Trophoblast cell (in vitro differentiated cells and primary cell): ENCODE data around the gene STX4.

ENCODE experiments used
- DNase-seq, 2 donors: peaks; one replicate each; pipeline ENCODE4 v3.0.0-alpha.2; 2016
- H2AFZ ChIP-seq: 2 replicates; pipeline ENCODE4 v1.6.1; 2013; ENCODE audit warnings: low read length, moderate library complexity, mild to moderate bottlenecking; ENCODE audit not compliant: insufficient read depth, poor library complexity
- H2AK5ac ChIP-seq: 2 replicates; pipeline ENCODE4 v1.6.1; 2013; ENCODE audit warnings: mild to moderate bottlenecking, low read length
- H2BK120ac ChIP-seq: 2 replicates; pipeline ENCODE4 v1.6.1; 2013; ENCODE audit warnings: low read length, mild to moderate bottlenecking, moderate library complexity; ENCODE audit not compliant: insufficient read depth, poor library complexity
- H2BK12ac ChIP-seq: 2 replicates; pipeline ENCODE4 v1.6.1; 2013; ENCODE audit warnings: mild to moderate bottlenecking, low read length, moderate library complexity
- H2BK5ac ChIP-seq: 2 replicates; pipeline ENCODE4 v1.6.1; 2013; ENCODE audit warnings: low read length, low read depth, moderate library complexity, mild to moderate bottlenecking; ENCODE audit not compliant: poor library complexity
- H3K14ac ChIP-seq: 2 replicates; pipeline ENCODE4 v1.6.1; 2013; ENCODE audit warnings: mild to moderate bottlenecking, low read length
- H3K18ac ChIP-seq: 2 replicates; pipeline ENCODE4 v1.6.1; 2013; ENCODE audit warnings: mild to moderate bottlenecking, low read length
- H3K23ac ChIP-seq: 2 replicates; pipeline ENCODE4 v1.6.1; 2013; ENCODE audit warnings: low read length
- H3K27ac ChIP-seq: 2 replicates; pipeline ENCODE4 v1.5.1; 2013; ENCODE audit warnings: low read depth, mild to moderate bottlenecking, inconsistent platforms, low read length, moderate library complexity
- H3K27me3 ChIP-seq: 2 replicates; pipeline ENCODE4 v1.6.1; 2013; ENCODE audit warnings: inconsistent platforms, mild to moderate bottlenecking, low read length, moderate library complexity; ENCODE audit not compliant: insufficient read depth
- H3K36me3 ChIP-seq, 2 experiments: 1 replicate in 1 of 2; 2 replicates in 1 of 2; pipeline ENCODE4 v1.6.1; 2013; ENCODE audit warnings: low read length in 2 of 2, mild to moderate bottlenecking in 2 of 2, moderate library complexity in 1 of 2; ENCODE audit not compliant: insufficient read depth in 2 of 2, control insufficient read depth in 1 of 2
- H3K4ac ChIP-seq: 2 replicates; pipeline ENCODE4 v1.6.1; 2013; ENCODE audit warnings: low read depth, mild to moderate bottlenecking, low read length, moderate library complexity
- H3K4me1 ChIP-seq, 2 experiments: 1 replicate in 1 of 2; 2 replicates in 1 of 2; pipeline ENCODE4 v1.6.1; 2013; ENCODE audit warnings: low read length in 2 of 2, mild to moderate bottlenecking in 2 of 2, moderate library complexity in 1 of 2; ENCODE audit not compliant: insufficient read depth in 2 of 2, control insufficient read depth in 1 of 2
- H3K4me2 ChIP-seq: 2 replicates; pipeline ENCODE4 v1.6.1; 2013; ENCODE audit warnings: inconsistent platforms, mild to moderate bottlenecking, low read length, moderate library complexity
- H3K4me3 ChIP-seq: 2 replicates; pipeline ENCODE4 v1.5.1; 2013; ENCODE audit warnings: mild to moderate bottlenecking, low read depth, low read length, inconsistent platforms
- H3K79me1 ChIP-seq: one replicate; pipeline ENCODE4 v1.6.1; 2013; ENCODE audit warnings: low read length
- H3K79me2 ChIP-seq: 2 replicates; pipeline ENCODE4 v1.6.1; 2013; ENCODE audit warnings: low read length, mild to moderate bottlenecking; ENCODE audit not compliant: control insufficient read depth, insufficient read depth, poor library complexity
- H3K9ac ChIP-seq: 2 replicates; pipeline ENCODE4 v1.6.1; 2013; ENCODE audit warnings: mild to moderate bottlenecking, low read length
- H3K9me3 ChIP-seq: 2 replicates; pipeline ENCODE4 v1.6.1; 2013; ENCODE audit warnings: low read depth, mild to moderate bottlenecking, control low read depth, inconsistent platforms, low read length; ENCODE audit not compliant: insufficient read depth
- H4K12ac ChIP-seq: 2 replicates; pipeline ENCODE4 v1.6.1; 2013; ENCODE audit warnings: low read depth, mild to moderate bottlenecking, low read length, moderate library complexity
- H4K8ac ChIP-seq: 2 replicates; pipeline ENCODE4 v1.6.1; 2013; ENCODE audit warnings: low read depth, mild to moderate bottlenecking, low read length, moderate library complexity
- H4K91ac ChIP-seq: one replicate; pipeline ENCODE4 v1.6.1; 2013; ENCODE audit warnings: low read depth, mild to moderate bottlenecking, low read length, moderate library complexity
- WGBS: extraction: QIAGEN DNeasy Blood & Tissue Kit; methylation state at CpG from one replicate; pipeline ENCODE4 v1.1.7; 2013; ENCODE audit warnings: missing lambda C conversion rate; ENCODE audit not compliant: insufficient read length, insufficient coverage; ENCODE audit errors: extremely low coverage; 5-methylcytosine and 5-hydroxymethylcytosine counted together

Gene STX4

GRCh38 chr16:31002862-31003341 lies 30.5 kb upstream of the STX4 start:
- Histone ChIP-seq H3K23ac (no peak overlapping the region), H3K4ac (no peak overlapping the region), H3K27me3 (no peaks in the 10 kb centered on the region), H2AK5ac (no peak overlapping the region), H3K27ac (no peak overlapping the region), H2BK12ac (no peak overlapping the region), H2BK120ac (no peak overlapping the region), H3K79me2 (no peaks in the 10 kb centered on the region), H3K4me1 (peaks cover 15% of the 10 kb centered on the region in 2 experiments), H2AFZ (no peak overlapping the region), H3K79me1 (no peaks in the 10 kb centered on the region), H2BK5ac (no peak overlapping the region), H3K4me3 (no peak overlapping the region), H3K4me2 (no peak overlapping the region), H3K14ac (no peak overlapping the region), H3K9me3 (peaks cover 1% of the 10 kb centered on the region), H4K91ac (no peak overlapping the region), H3K18ac (no peak overlapping the region), H3K9ac (no peak overlapping the region), H4K8ac (no peak overlapping the region), H3K36me3 (no peaks in the 10 kb centered on the region), H4K12ac (no peak overlapping the region)
- no CpG with 5 or more reads among the region's 9 CpGs for WGBS
- DNase-seq: no peak

GRCh38 chr16:31003744-31004143 lies 29.6 kb upstream of the STX4 start:
- Histone ChIP-seq H3K18ac (no peak overlapping the region), H4K91ac (no peak overlapping the region), H3K79me2 (no peaks in the 10 kb centered on the region), H4K12ac (no peak overlapping the region), H3K9me3 (peaks cover 1% of the 10 kb centered on the region), H2AK5ac (no peak overlapping the region), H3K4me1 (peaks cover 8 to 9% of the 10 kb centered on the region in 2 experiments), H2BK120ac (no peak overlapping the region), H3K27me3 (no peaks in the 10 kb centered on the region), H3K27ac (no peak overlapping the region), H3K36me3 (no peaks in the 10 kb centered on the region), H3K4me3 (no peak overlapping the region), H3K4me2 (no peak overlapping the region), H2BK5ac (no peak overlapping the region), H3K23ac (no peak overlapping the region), H2BK12ac (no peak overlapping the region), H3K79me1 (no peaks in the 10 kb centered on the region), H3K9ac (no peak overlapping the region), H4K8ac (no peak overlapping the region), H2AFZ (no peak overlapping the region), H3K14ac (no peak overlapping the region), H3K4ac (no peak overlapping the region)
- no CpG with 5 or more reads among the region's 6 CpGs for WGBS
- DNase-seq: no peak

- Histone ChIP-seq H3K27ac (no peak overlapping the region), H4K91ac (no peak overlapping the region), H3K4me1 (peaks cover 8 to 9% of the 10 kb centered on the region in 2 experiments), H3K23ac (no peak overlapping the region), H2BK5ac (no peak overlapping the region), H3K36me3 (no peaks in the 10 kb centered on the region), H3K4me3 (peak overlapping the region; percentile 29), H2AFZ (no peak overlapping the region), H2BK12ac (no peak overlapping the region), H3K79me1 (no peaks in the 10 kb centered on the region), H3K79me2 (no peaks in the 10 kb centered on the region), H2AK5ac (no peak overlapping the region), H3K18ac (no peak overlapping the region), H3K4ac (no peak overlapping the region), H3K4me2 (no peak overlapping the region), H4K12ac (no peak overlapping the region), H2BK120ac (no peak overlapping the region), H3K27me3 (peaks cover under 1% of the 10 kb centered on the region), H3K9ac (no peak overlapping the region), H4K8ac (no peak overlapping the region), H3K14ac (no peak overlapping the region), H3K9me3 (peaks cover 4% of the 10 kb centered on the region)
- WGBS: no CpG with 5 or more reads among the region's 2 CpGs
- no peak for DNase-seq
These were observed 28.7 kb upstream of the STX4 start for GRCh38 chr16:31004658-31005057.

GRCh38 chr16:31005350-31006085 lies 27.8 kb upstream of the STX4 start:
- H3K14ac ChIP-seq: no peak overlapping the region
- H2BK120ac ChIP-seq: no peak overlapping the region
- H3K4ac ChIP-seq: no peak overlapping the region
- no peak overlapping the region for H3K23ac ChIP-seq
- no peak overlapping the region for H4K8ac ChIP-seq
- peaks cover 6% of the 10 kb centered on the region for H3K9me3 ChIP-seq
- no peaks in the 10 kb centered on the region for H3K79me2 ChIP-seq
- no peak overlapping the region for H2BK5ac ChIP-seq
- H3K4me2 ChIP-seq: no peak overlapping the region
- no peak overlapping the region for H3K9ac ChIP-seq
- H2AK5ac ChIP-seq: no peak overlapping the region
- H3K4me3 ChIP-seq: no peak overlapping the region
- H3K36me3 ChIP-seq: no peaks in the 10 kb centered on the region
- no peaks in the 10 kb centered on the region for H3K79me1 ChIP-seq
- H3K4me1 ChIP-seq: peaks cover 8 to 9% of the 10 kb centered on the region in 2 experiments
- peaks cover 5% of the 10 kb centered on the region for H3K27me3 ChIP-seq
- DNase-seq: no peak
- H3K18ac ChIP-seq: no peak overlapping the region
- H2BK12ac ChIP-seq: no peak overlapping the region
- no peak overlapping the region for H2AFZ ChIP-seq
- no peak overlapping the region for H4K91ac ChIP-seq
- no peak overlapping the region for H4K12ac ChIP-seq
- WGBS: no CpG with 5 or more reads among the region's 16 CpGs
- no peak overlapping the region for H3K27ac ChIP-seq
